ENCODE data around the gene PTPRT. TPM values are rescaled to one million over a fixed set of nuclear protein-coding genes. Genes with fewer than 3 reads are reported as not detected.

The PTPRT gene
- total and polyA plus RNA-seq, 10 of the 15 experiments (the other 5 are each of a cell fraction or from before 2014, with no cell fraction given) = not detected

GRCh38 chr20:43191143-43191542 is 1.4 kb upstream of the PTPRT start (continued):
- TF ChIP-seq, protein P1, sequence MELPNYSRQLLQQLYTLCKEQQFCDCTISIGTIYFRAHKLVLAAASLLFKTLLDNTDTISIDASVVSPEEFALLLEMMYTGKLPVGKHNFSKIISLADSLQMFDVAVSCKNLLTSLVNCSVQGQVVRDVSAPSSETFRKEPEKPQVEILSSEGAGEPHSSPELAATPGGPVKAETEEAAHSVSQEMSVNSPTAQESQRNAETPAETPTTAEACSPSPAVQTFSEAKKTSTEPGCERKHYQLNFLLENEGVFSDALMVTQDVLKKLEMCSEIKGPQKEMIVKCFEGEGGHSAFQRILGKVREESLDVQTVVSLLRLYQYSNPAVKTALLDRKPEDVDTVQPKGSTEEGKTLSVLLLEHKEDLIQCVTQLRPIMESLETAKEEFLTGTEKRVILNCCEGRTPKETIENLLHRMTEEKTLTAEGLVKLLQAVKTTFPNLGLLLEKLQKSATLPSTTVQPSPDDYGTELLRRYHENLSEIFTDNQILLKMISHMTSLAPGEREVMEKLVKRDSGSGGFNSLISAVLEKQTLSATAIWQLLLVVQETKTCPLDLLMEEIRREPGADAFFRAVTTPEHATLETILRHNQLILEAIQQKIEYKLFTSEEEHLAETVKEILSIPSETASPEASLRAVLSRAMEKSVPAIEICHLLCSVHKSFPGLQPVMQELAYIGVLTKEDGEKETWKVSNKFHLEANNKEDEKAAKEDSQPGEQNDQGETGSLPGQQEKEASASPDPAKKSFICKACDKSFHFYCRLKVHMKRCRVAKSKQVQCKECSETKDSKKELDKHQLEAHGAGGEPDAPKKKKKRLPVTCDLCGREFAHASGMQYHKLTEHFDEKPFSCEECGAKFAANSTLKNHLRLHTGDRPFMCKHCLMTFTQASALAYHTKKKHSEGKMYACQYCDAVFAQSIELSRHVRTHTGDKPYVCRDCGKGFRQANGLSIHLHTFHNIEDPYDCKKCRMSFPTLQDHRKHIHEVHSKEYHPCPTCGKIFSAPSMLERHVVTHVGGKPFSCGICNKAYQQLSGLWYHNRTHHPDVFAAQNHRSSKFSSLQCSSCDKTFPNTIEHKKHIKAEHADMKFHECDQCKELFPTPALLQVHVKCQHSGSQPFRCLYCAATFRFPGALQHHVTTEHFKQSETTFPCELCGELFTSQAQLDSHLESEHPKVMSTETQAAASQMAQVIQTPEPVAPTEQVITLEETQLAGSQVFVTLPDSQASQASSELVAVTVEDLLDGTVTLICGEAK (IDR thresholded peaks at IDR 0.05; ENCODE audit: borderline replicate concordance) = no peak
- TF ChIP-seq, protein P2, sequence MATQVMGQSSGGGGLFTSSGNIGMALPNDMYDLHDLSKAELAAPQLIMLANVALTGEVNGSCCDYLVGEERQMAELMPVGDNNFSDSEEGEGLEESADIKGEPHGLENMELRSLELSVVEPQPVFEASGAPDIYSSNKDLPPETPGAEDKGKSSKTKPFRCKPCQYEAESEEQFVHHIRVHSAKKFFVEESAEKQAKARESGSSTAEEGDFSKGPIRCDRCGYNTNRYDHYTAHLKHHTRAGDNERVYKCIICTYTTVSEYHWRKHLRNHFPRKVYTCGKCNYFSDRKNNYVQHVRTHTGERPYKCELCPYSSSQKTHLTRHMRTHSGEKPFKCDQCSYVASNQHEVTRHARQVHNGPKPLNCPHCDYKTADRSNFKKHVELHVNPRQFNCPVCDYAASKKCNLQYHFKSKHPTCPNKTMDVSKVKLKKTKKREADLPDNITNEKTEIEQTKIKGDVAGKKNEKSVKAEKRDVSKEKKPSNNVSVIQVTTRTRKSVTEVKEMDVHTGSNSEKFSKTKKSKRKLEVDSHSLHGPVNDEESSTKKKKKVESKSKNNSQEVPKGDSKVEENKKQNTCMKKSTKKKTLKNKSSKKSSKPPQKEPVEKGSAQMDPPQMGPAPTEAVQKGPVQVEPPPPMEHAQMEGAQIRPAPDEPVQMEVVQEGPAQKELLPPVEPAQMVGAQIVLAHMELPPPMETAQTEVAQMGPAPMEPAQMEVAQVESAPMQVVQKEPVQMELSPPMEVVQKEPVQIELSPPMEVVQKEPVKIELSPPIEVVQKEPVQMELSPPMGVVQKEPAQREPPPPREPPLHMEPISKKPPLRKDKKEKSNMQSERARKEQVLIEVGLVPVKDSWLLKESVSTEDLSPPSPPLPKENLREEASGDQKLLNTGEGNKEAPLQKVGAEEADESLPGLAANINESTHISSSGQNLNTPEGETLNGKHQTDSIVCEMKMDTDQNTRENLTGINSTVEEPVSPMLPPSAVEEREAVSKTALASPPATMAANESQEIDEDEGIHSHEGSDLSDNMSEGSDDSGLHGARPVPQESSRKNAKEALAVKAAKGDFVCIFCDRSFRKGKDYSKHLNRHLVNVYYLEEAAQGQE (IDR thresholded peaks at IDR 0.05; ENCODE audit: low read depth, low read length) = no peak
- TF ChIP-seq, protein P3, sequence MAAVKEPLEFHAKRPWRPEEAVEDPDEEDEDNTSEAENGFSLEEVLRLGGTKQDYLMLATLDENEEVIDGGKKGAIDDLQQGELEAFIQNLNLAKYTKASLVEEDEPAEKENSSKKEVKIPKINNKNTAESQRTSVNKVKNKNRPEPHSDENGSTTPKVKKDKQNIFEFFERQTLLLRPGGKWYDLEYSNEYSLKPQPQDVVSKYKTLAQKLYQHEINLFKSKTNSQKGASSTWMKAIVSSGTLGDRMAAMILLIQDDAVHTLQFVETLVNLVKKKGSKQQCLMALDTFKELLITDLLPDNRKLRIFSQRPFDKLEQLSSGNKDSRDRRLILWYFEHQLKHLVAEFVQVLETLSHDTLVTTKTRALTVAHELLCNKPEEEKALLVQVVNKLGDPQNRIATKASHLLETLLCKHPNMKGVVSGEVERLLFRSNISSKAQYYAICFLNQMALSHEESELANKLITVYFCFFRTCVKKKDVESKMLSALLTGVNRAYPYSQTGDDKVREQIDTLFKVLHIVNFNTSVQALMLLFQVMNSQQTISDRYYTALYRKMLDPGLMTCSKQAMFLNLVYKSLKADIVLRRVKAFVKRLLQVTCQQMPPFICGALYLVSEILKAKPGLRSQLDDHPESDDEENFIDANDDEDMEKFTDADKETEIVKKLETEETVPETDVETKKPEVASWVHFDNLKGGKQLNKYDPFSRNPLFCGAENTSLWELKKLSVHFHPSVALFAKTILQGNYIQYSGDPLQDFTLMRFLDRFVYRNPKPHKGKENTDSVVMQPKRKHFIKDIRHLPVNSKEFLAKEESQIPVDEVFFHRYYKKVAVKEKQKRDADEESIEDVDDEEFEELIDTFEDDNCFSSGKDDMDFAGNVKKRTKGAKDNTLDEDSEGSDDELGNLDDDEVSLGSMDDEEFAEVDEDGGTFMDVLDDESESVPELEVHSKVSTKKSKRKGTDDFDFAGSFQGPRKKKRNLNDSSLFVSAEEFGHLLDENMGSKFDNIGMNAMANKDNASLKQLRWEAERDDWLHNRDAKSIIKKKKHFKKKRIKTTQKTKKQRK (IDR thresholded peaks at IDR 0.05; ENCODE audit: low read depth, low read length) = no peak
- no peak for TF ChIP-seq KDM1A (IDR thresholded peaks at IDR 0.05; ENCODE audit: borderline replicate concordance)
- no peak for TF ChIP-seq ZNF274 (IDR thresholded peaks at IDR 0.05; ENCODE audit: insufficient read depth, insufficient read length)
- TF ChIP-seq NFXL1 (IDR thresholded peaks at IDR 0.05; ENCODE audit: borderline replicate concordance) = no peak
- TF ChIP-seq SIX5 (IDR thresholded peaks at IDR 0.05; ENCODE audit: low read depth, low read length, severe bottlenecking) = no peak
- TF ChIP-seq GATAD2B (conservative IDR thresholded peaks at IDR 0.05; ENCODE audit: low read depth) = no peak
- no peak for TF ChIP-seq STAT3 (IDR thresholded peaks at IDR 0.05; ENCODE audit: low read depth, low read length)
